ENCODE measurements around the gene CEPT1. TPM values are rescaled to one million over a fixed set of nuclear protein-coding genes. Genes with fewer than 3 reads are reported as not detected.

The CEPT1 gene
- polyA plus RNA-seq, 1 donor from 2014 or later = 49.1 TPM

DNA sequence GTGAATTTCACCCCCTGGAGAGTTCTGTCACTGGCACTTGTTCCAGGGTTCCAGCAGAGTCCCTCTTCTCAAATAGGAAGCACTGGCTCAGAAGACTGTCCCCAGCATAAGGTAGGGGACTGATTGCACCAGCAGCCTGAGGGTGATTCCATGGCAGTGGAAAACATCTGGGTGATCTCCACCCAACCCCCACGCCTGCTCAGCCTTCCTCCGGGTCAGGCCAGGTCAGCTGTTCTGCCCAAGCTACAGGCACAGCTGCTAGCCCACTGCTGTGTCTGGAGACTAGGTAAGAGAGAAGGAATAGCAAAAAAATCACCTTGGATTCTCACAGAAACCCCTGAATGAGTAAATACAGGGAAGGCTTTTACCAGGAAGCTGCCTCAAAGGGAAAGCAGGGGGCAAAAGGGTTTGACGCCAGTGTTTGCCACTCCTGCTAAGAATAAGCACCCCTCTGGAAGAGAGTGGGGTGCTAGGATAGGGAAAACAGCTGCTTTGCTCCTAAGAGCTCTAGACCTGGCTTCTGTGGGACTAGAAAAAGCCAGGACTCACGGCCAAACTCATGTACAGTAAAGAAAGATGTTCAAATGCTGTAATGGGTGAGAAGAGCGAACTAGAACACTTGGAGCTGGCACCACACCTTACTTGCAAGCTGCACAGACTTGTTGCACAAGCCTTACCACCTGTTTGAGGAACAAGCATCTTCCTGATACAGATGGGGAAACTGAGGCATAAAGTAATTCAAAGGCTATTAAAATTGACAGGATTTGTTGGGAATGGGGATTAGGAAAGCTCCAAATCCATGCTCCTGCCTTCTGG lies 61.5 kb downstream of the CEPT1 start:
- H3K9ac ChIP-seq (ENCODE audit: low read length) = no peak overlapping the region
- H3K9me2 ChIP-seq (ENCODE audit: insufficient read depth, low read length) = no peaks in the 10 kb centered on the region
- no peaks in the 10 kb centered on the region for H3K9me3 ChIP-seq (ENCODE audit: low read length)
- no peak overlapping the region for H3K27ac ChIP-seq (ENCODE audit: low read length)
- no peaks in the 10 kb centered on the region for H3K36me3 ChIP-seq (ENCODE audit: insufficient read depth, low read length)
- H3K27me3 ChIP-seq (ENCODE audit: insufficient read depth, low read depth, low read length) = peaks cover 35% of the 10 kb centered on the region
- no peaks in the 10 kb centered on the region for H3K79me2 ChIP-seq (replicated peaks; ENCODE audit: insufficient read depth, low read length)
- H3F3A ChIP-seq (ENCODE audit: insufficient read depth, low read length, poor library complexity, severe bottlenecking) = no peaks in the 10 kb centered on the region
- no peak overlapping the region for H2AFZ ChIP-seq (ENCODE audit: low read depth, low read length)
- no peaks in the 10 kb centered on the region for H4K20me1 ChIP-seq (ENCODE audit: insufficient read depth)
- no peak overlapping the region for H3K4me2 ChIP-seq (ENCODE audit: low read length)
- H3K4me3 ChIP-seq (ENCODE audit: low read length) = no peak overlapping the region
- no peak for TF ChIP-seq MXI1 (conservative IDR thresholded peaks at IDR 0.05; ENCODE audit: poor library complexity, severe bottlenecking)
- TF ChIP-seq TAF1 (IDR thresholded peaks at IDR 0.05; ENCODE audit: low read depth) = no peak
- TF ChIP-seq EP300 (conservative IDR thresholded peaks at IDR 0.05; ENCODE audit: poor library complexity, severe bottlenecking) = no peak
- no peak for TF ChIP-seq RAD21 (conservative IDR thresholded peaks at IDR 0.05)
- TF ChIP-seq SMC3 (conservative IDR thresholded peaks at IDR 0.05; ENCODE audit: poor library complexity) = no peak
- no peak for TF ChIP-seq POLR2AphosphoS5 (IDR thresholded peaks at IDR 0.05)
- TF ChIP-seq, protein P1, sequence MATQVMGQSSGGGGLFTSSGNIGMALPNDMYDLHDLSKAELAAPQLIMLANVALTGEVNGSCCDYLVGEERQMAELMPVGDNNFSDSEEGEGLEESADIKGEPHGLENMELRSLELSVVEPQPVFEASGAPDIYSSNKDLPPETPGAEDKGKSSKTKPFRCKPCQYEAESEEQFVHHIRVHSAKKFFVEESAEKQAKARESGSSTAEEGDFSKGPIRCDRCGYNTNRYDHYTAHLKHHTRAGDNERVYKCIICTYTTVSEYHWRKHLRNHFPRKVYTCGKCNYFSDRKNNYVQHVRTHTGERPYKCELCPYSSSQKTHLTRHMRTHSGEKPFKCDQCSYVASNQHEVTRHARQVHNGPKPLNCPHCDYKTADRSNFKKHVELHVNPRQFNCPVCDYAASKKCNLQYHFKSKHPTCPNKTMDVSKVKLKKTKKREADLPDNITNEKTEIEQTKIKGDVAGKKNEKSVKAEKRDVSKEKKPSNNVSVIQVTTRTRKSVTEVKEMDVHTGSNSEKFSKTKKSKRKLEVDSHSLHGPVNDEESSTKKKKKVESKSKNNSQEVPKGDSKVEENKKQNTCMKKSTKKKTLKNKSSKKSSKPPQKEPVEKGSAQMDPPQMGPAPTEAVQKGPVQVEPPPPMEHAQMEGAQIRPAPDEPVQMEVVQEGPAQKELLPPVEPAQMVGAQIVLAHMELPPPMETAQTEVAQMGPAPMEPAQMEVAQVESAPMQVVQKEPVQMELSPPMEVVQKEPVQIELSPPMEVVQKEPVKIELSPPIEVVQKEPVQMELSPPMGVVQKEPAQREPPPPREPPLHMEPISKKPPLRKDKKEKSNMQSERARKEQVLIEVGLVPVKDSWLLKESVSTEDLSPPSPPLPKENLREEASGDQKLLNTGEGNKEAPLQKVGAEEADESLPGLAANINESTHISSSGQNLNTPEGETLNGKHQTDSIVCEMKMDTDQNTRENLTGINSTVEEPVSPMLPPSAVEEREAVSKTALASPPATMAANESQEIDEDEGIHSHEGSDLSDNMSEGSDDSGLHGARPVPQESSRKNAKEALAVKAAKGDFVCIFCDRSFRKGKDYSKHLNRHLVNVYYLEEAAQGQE (IDR thresholded peaks at IDR 0.05; ENCODE audit: borderline replicate concordance) = no peak
- TF ChIP-seq EZH2 (IDR thresholded peaks at IDR 0.05; ENCODE audit: borderline replicate concordance, insufficient read depth, low read length, poor library complexity, severe bottlenecking) = no peak
- TF ChIP-seq, protein P2, sequence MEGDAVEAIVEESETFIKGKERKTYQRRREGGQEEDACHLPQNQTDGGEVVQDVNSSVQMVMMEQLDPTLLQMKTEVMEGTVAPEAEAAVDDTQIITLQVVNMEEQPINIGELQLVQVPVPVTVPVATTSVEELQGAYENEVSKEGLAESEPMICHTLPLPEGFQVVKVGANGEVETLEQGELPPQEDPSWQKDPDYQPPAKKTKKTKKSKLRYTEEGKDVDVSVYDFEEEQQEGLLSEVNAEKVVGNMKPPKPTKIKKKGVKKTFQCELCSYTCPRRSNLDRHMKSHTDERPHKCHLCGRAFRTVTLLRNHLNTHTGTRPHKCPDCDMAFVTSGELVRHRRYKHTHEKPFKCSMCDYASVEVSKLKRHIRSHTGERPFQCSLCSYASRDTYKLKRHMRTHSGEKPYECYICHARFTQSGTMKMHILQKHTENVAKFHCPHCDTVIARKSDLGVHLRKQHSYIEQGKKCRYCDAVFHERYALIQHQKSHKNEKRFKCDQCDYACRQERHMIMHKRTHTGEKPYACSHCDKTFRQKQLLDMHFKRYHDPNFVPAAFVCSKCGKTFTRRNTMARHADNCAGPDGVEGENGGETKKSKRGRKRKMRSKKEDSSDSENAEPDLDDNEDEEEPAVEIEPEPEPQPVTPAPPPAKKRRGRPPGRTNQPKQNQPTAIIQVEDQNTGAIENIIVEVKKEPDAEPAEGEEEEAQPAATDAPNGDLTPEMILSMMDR (IDR thresholded peaks at IDR 0.05; ENCODE audit: poor library complexity, severe bottlenecking) = no peak

DNA sequence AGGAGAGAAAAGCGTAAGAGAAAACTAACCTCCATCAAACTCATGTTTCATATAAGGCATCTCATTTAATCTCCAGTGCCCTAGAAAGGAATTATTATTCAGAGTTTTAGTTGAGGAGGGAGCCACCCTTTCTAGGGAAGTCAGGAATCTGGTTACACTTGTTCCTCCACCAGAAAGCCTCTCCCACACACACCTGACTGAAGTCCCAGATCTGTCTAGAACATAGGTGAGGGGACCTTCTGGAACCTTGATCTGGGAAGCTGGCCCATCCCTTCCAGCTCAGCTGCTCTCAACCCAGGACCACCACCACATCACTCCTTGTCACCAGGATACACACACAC lies 62.3 kb downstream of the CEPT1 start:
- Histone ChIP-seq H2AFZ (ENCODE audit: low read depth, low read length) (no peak overlapping the region), H3K4me2 (ENCODE audit: low read length) (no peak overlapping the region), H3K27ac (ENCODE audit: low read length) (no peak overlapping the region), H3K9ac (ENCODE audit: low read length) (no peak overlapping the region), H3K9me3 (ENCODE audit: low read length) (no peaks in the 10 kb centered on the region), H3K27me3 (ENCODE audit: insufficient read depth, low read depth, low read length) (peaks cover 35% of the 10 kb centered on the region), H3K36me3 (ENCODE audit: insufficient read depth, low read length) (no peaks in the 10 kb centered on the region), H3K79me2 (replicated peaks; ENCODE audit: insufficient read depth, low read length) (no peaks in the 10 kb centered on the region), H3K9me2 (ENCODE audit: insufficient read depth, low read length) (no peaks in the 10 kb centered on the region), H3K4me3 (ENCODE audit: low read length) (no peak overlapping the region), H3F3A (ENCODE audit: insufficient read depth, low read length, poor library complexity, severe bottlenecking) (no peaks in the 10 kb centered on the region), H4K20me1 (ENCODE audit: insufficient read depth) (no peaks in the 10 kb centered on the region)
- TF ChIP-seq, protein P2 (IDR thresholded peaks at IDR 0.05; ENCODE audit: poor library complexity, severe bottlenecking) = no peak
- TF ChIP-seq POLR2AphosphoS5 (IDR thresholded peaks at IDR 0.05) (no peak), TAF1 (IDR thresholded peaks at IDR 0.05; ENCODE audit: low read depth) (no peak), RAD21 (conservative IDR thresholded peaks at IDR 0.05) (no peak), MXI1 (conservative IDR thresholded peaks at IDR 0.05; ENCODE audit: poor library complexity, severe bottlenecking) (no peak), EZH2 (IDR thresholded peaks at IDR 0.05; ENCODE audit: borderline replicate concordance, insufficient read depth, low read length, poor library complexity, severe bottlenecking) (no peak), SMC3 (conservative IDR thresholded peaks at IDR 0.05; ENCODE audit: poor library complexity) (no peak), EP300 (conservative IDR thresholded peaks at IDR 0.05; ENCODE audit: poor library complexity, severe bottlenecking) (no peak)
- TF ChIP-seq, protein P1 (IDR thresholded peaks at IDR 0.05; ENCODE audit: borderline replicate concordance) = no peak
